Heart right ventricle (tissue), 16 donors: ENCODE results near the gene HHIPL1. TPM values are rescaled to one million over a fixed set of nuclear protein-coding genes. Genes with fewer than 3 reads are reported as not detected.

ENCODE experiments used
- ATAC-seq, 8 donors: fragments of 200-7000 bp; cut with Tn5 transposase; one replicate each; pipeline ENCODE4 v1.9.1; 2020; ENCODE audit warnings: mild to moderate bottlenecking in 8 of 8, moderate library complexity in 8 of 8, moderate number of reproducible peaks in 1 of 8
- DNase-seq, 2 donors: peaks; one replicate each; pipeline ENCODE4 v3.0.0-alpha.2; 2020
- H3K27ac ChIP-seq, 10 donors: fragments of 200-600 bp; sonication (generic) in 2 of 10; one replicate each; pipeline versions ENCODE4 v1.5.0 to v1.8.0; 2020 to 2022; ENCODE audit warnings: mild to moderate bottlenecking in 3 of 10
- H3K27me3 ChIP-seq, 7 donors: fragments of 200-600 bp; one replicate each; pipeline ENCODE4 v1.8.0; 2021 to 2022; ENCODE audit warnings: mild to moderate bottlenecking in 2 of 7
- H3K36me3 ChIP-seq, 9 donors: fragments of 200-600 bp; sonication (generic) in 1 of 9; one replicate each; pipeline versions ENCODE4 v1.5.0 to v1.8.0; 2020 to 2022; ENCODE audit warnings: mild to moderate bottlenecking in 2 of 9
- H3K4me1 ChIP-seq, 9 donors: fragments of 200-600 bp; sonication (generic) in 1 of 9; one replicate each; pipeline versions ENCODE4 v1.5.0 to v1.8.0; 2020 to 2022; ENCODE audit warnings: mild to moderate bottlenecking in 4 of 9
- H3K4me3 ChIP-seq, 10 donors: fragments of 200-600 bp; sonication (generic) in 2 of 10; one replicate each; pipeline versions ENCODE4 v1.5.0 to v1.8.0; 2020 to 2022; ENCODE audit warnings: mild to moderate bottlenecking in 7 of 10, moderate library complexity in 2 of 10
- H3K9me3 ChIP-seq, 11 donors: fragments of 200-600 bp in 10 of 11; sonication (generic) in 2 of 11; one replicate each; pipeline versions ENCODE4 v1.5.0 to v1.8.0; 2013 to 2022; ENCODE audit warnings: mild to moderate bottlenecking in 2 of 11, control low read depth in 1 of 11, moderate library complexity in 1 of 11
- CTCF ChIP-seq, 9 donors: fragments of 200-600 bp; sonication (generic) in 2 of 9; IDR thresholded peaks; one replicate each; pipeline versions ENCODE4 v1.5.0 to v1.8.0; 2021 to 2022; ENCODE audit warnings: antibody characterized with exemption in 9 of 9, mild to moderate bottlenecking in 5 of 9, moderate library complexity in 1 of 9
- WGBS, 2 donors: extraction: QIAGEN DNeasy Blood & Tissue Kit; methylation state at CpG; one replicate each; pipeline ENCODE4 v1.1.7; 2013; ENCODE audit warnings: inconsistent platforms in 1 of 2; 5-methylcytosine and 5-hydroxymethylcytosine counted together
- intact Hi-C, 10 donors: fragments of 100-400 bp; cut with DNase I; formaldehyde crosslinking; loops; one replicate each; pipeline versions ENCODE4 v1.11.1 to v1.14.2; 2022
- polyA plus RNA-seq, 2 donors: library from polyadenylated mRNA; stranded (reverse); fragments of 200-250 nt; gene quantifications; one replicate each; pipeline ENCODE4 v1.2.3, GENCODE V29; 2013
- total RNA-seq, 10 donors: library from RNA; stranded (reverse); fragmentation: NEBNext Ultra II Directional in 3 of 10; extraction: Animal tissue kit (Norgen Biotek cat#: 25700) in 3 of 10; gene quantifications; one replicate each; pipeline versions ENCODE4 v1.2.1 to v1.2.4, GENCODE V29; 2021 to 2023
- donor health status: Arrhythmogenic right ventricular cardiomyopathy.
- donor health status: ischemic (EF 13 %, LVEDD 7.1; RV severe dilation, severe dysfunction).
- donor health status: healthy with polysubstance abuse.
- donor health status: DM: no; HTN: yes; CAD: no.
- donor health status: DM: no; HTN: no; CAD: no.
- donor health status: ischemic (EF 25% LVEDD 6.9; RV normal size, moderate dysfunction).
- donor health status: ischemic (EF 25% LVEDD 5.7; RV mildly dilated, moderate dysfunction).
- donor health status: healthy.
- donor health status: DM: yes; HTN: yes; CAD: no.
- donor health status: Ischemic cardiomyopathy.
- donor health status: ischemic (EF 35%, LVEDD 5.7; RV mildly dilated, moderate dysfunction).
- donor health status: nonischemic (EF 11% LVEDD 7.7; RV severe dilation, severe dysfunction).
- donor health status: DM: yes; HTN: yes; CAD: no.
- donor health status: PGD.
- donor health status: ischemic (EF 29% LVEDD 5.4; RV normal size, mild dysfunction).
- donor health status: nonischemic (EF 23%, LVEDD 6.1; RV moderate dilation, normal function).

The HHIPL1 gene
- total and polyA plus RNA-seq, 12 donors, result 0.55 to 2.2 (median 1.2) TPM

DNA sequence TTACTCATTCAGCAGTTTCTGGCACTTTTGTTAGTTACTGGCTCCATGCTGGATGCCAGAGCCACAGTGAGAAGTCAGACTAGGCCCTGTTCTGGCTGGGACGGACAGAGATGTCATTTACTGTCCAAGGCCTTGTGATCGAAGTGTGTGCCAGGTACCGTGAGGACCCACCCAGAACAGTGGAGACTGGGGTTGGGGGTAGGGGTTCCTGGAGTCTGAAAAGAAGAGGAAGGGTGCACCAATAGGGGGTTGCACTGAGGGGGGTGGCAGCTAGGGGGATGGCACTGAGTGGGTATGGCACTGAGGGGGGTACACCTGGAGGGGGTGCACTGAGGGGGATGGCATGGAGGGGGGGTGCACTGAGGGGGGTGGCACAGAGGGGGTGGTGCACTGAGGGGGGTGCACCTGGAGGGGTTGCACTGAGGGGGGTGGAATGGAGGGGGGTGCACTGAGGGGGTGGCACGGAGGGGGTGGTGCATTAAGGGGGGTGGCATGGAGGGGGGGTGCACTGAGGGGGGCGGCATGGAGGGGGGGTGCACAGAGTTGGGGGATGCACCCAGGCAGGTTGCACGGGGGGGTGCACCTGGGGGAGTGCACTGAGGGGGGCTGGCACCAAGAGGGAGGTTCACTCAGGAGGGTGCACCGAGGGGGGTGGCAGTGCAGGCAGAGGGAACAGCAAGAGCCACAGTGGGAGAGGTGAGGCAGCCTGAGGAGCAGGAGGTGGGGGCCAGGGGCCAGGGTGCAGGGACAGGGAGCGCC, 28.6 kb downstream of the HHIPL1 start:
- DNase-seq (no peak), ATAC-seq (no peak)
- peaks cover 0 to 13% (median 0%) of the 10 kb centered on the region in 9 donors for H3K36me3 ChIP-seq
- H3K9me3 ChIP-seq, result peaks cover 0 to 13% (median 9%) of the 10 kb centered on the region in 11 donors
- intact Hi-C loops, result no loop called here
- no peak overlapping the region for H3K27ac ChIP-seq
- 86 to 87% methylated on average over 7 to 8 of the region's 8 CpGs for WGBS, 2 donors
- H3K27me3 ChIP-seq, result peaks cover 0 to 11% (median 3%) of the 10 kb centered on the region in 7 donors
- H3K4me1 ChIP-seq, result peaks cover 0 to 9% (median 0%) of the 10 kb centered on the region in 9 donors
- no peak overlapping the region for H3K4me3 ChIP-seq
- no peak for TF ChIP-seq CTCF (IDR thresholded peaks at IDR 0.05)

DNA sequence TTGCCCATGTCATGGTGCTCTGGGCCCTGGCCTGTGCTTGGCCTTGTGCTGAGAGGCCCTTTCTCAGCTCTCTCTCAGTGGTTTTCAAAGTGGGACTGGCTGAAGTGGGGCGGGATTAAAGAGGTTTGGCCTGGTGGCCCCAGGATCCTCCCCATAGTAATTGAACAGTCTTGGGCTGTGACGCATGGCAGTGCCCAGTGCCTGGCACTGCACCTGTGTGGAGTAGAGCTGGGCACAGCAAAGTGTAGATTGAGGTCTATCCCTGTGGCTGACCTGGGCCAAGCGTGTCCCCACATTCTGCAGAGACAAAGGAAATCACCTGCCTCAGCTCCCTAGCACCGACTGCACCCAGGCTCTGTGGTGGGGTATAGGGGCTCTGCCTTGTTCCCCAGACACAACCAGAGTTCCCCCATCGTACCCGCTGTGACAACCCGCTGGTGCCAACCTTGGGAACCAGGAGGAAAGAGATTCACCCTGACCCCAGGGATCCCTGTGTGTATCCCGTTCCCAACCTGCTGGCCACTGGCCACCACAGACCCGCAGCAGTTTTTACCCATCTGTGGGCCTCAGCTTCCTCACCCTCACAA, 29.2 kb downstream of the HHIPL1 start:
- no peak overlapping the region for H3K4me3 ChIP-seq
- ATAC-seq (no peak), DNase-seq (no peak)
- WGBS, 2 donors, result 97% methylated on average over 9 of the region's 9 CpGs
- no peak for TF ChIP-seq CTCF (IDR thresholded peaks at IDR 0.05)
- H3K4me1 ChIP-seq, result peaks cover 0 to 9% (median 0%) of the 10 kb centered on the region in 9 donors
- intact Hi-C loops, result no loop called here
- H3K9me3 ChIP-seq, result peaks cover 0 to 19% (median 10%) of the 10 kb centered on the region in 11 donors
- H3K27me3 ChIP-seq, result peaks cover 0 to 11% (median 3%) of the 10 kb centered on the region in 7 donors
- H3K27ac ChIP-seq, result no peak overlapping the region
- H3K36me3 ChIP-seq, result peaks cover 0 to 6% (median 0%) of the 10 kb centered on the region in 9 donors

DNA sequence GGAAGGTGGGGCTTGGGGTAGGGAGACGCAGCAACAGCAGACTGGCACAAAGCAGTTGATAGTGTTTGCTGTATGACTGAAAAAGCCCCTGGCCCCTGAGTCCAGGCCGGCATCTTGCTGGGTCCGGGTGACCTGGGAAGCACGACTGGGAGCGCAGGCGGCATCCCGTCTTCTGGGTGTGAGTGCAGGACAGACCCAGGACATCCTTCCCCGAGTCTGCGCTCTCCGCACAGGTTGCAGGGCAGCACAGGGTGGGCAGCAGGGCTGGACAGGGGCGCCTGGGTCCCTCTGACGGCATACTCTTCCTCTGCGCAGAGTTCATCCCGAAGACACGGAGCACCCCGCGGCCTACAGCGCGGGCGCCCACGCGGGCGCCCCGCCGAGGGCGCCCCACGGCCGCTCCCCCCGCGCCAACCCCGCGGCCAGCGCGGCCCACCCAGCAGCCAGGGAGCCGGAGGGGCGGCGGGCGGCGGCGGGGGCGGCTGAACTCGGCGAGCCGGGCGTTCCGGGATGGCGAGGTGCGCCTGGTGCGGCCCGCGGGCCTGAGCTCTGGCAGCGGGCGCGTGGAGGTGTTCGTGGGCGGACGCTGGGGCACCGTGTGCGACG, 29.9 kb downstream of the HHIPL1 start:
- Histone ChIP-seq H3K4me3 (no peak overlapping the region), H3K9me3 (peaks cover 0 to 21% (median 10%) of the 10 kb centered on the region in 11 donors), H3K36me3 (no peaks in the 10 kb centered on the region), H3K27ac (no peak overlapping the region), H3K4me1 (peaks cover 0 to 9% (median 0%) of the 10 kb centered on the region in 9 donors), H3K27me3 (peaks cover 0 to 11% (median 3%) of the 10 kb centered on the region in 7 donors)
- ATAC-seq (no peak), DNase-seq (no peak)
- TF ChIP-seq CTCF (IDR thresholded peaks at IDR 0.05), result no peak
- intact Hi-C loops, result no loop called here
- WGBS, 2 donors, result 54 to 57% methylated on average over 60 of the region's 60 CpGs

- WGBS, 2 donors, result 60 to 65% methylated on average over 42 of the region's 42 CpGs
- ATAC-seq (no peak), DNase-seq (no peak)
- no peaks in the 10 kb centered on the region for H3K36me3 ChIP-seq
- TF ChIP-seq CTCF (IDR thresholded peaks at IDR 0.05), result no peak
- H3K4me3 ChIP-seq, result no peak overlapping the region
- H3K9me3 ChIP-seq, result peaks cover 0 to 21% (median 10%) of the 10 kb centered on the region in 11 donors
- H3K4me1 ChIP-seq, result peaks cover 0 to 9% (median 0%) of the 10 kb centered on the region in 9 donors
- intact Hi-C loops, result no loop called here
- H3K27ac ChIP-seq, result no peak overlapping the region
- peaks cover 0 to 11% (median 3%) of the 10 kb centered on the region in 7 donors for H3K27me3 ChIP-seq
Observed at GRCh38 chr14:99675382-99675835, 30.5 kb downstream of the HHIPL1 start.
